Measurements from ENCODE around the gene TSSK2. TPM values are rescaled to one million over a fixed set of nuclear protein-coding genes. Genes with fewer than 3 reads are reported as not detected.

Gene TSSK2
- polyA plus RNA-seq, 1 donor (not counting 4 experiments of a cell fraction or from before 2014, with no cell fraction given): not detected

GRCh38 chr22:19110064-19110458 is 21.0 kb upstream of the TSSK2 start:
- dilution Hi-C loops (cut with MboI; ENCODE audit: extremely low pct_ligation_motif_present, low sequenced_read_pairs): no loop called here
- peak overlapping the region; percentile 44 for H3K27ac ChIP-seq (ENCODE audit: control insufficient read depth, insufficient read depth, low read length)
- TF ChIP-seq EZH2 (IDR thresholded peaks at IDR 0.05; ENCODE audit: low read length) (no peak), CTCF (optimal IDR thresholded peaks at IDR 0.05 in 1 of 3, IDR thresholded peaks at IDR 0.05 in 1 of 3, conservative IDR thresholded peaks at IDR 0.05 in 1 of 3; ENCODE audit: extremely low read depth in 1 of 3, insufficient read depth in 2 of 3, low read length in 3 of 3) (no peak)
- H3K9me1 ChIP-seq (ENCODE audit: control insufficient read depth, extremely low read depth, insufficient read depth, low read length): peaks cover 5% of the 10 kb centered on the region
- FAIRE-seq: no peak
- peak overlapping the region; percentile 17 for H3K4me2 ChIP-seq (ENCODE audit: control insufficient read depth, extremely low read depth, insufficient read depth, low read depth, low read length)
- DNase-seq (ENCODE audit: low read depth, low spot score): no peak
- no peaks in the 10 kb centered on the region for H3K9me3 ChIP-seq (ENCODE audit: control insufficient read depth, low read depth, low read length)
- H4K20me1 ChIP-seq (ENCODE audit: control insufficient read depth, extremely low read depth, insufficient read depth, low read length): peaks cover 42% of the 10 kb centered on the region
- H3K36me3 ChIP-seq (ENCODE audit: control insufficient read depth in 2 of 2, extremely low read depth in 1 of 2, insufficient read depth in 2 of 2, low read length in 2 of 2): peaks cover 8 to 18% of the 10 kb centered on the region in 2 experiments
- H3K4me1 ChIP-seq (ENCODE audit: control insufficient read depth, extremely low read depth, insufficient read depth, low read length): peaks cover 19% of the 10 kb centered on the region
- no peaks in the 10 kb centered on the region for H3K27me3 ChIP-seq (ENCODE audit: control insufficient read depth, extremely low read depth, insufficient read depth, low read length)
- H3K4me3 ChIP-seq (ENCODE audit: control insufficient read depth in 2 of 3, extremely low read depth in 1 of 3, insufficient read depth in 2 of 3, low read depth in 1 of 3, low read length in 3 of 3): no peak overlapping the region
- H3K79me2 ChIP-seq (ENCODE audit: control insufficient read depth, insufficient read depth, low read length): peaks cover 87% of the 10 kb centered on the region
- H3K9ac ChIP-seq (ENCODE audit: control insufficient read depth, extremely low read depth, insufficient read depth, low read length): peak overlapping the region; percentile 15
- no peak overlapping the region for H2AFZ ChIP-seq (ENCODE audit: control insufficient read depth, low read length)

- Histone ChIP-seq H3K79me2 (ENCODE audit: control insufficient read depth, insufficient read depth, low read length) (peaks cover 87% of the 10 kb centered on the region), H2AFZ (ENCODE audit: control insufficient read depth, low read length) (no peak overlapping the region), H3K4me1 (ENCODE audit: control insufficient read depth, extremely low read depth, insufficient read depth, low read length) (peaks cover 19% of the 10 kb centered on the region), H3K27me3 (ENCODE audit: control insufficient read depth, extremely low read depth, insufficient read depth, low read length) (no peaks in the 10 kb centered on the region), H4K20me1 (ENCODE audit: control insufficient read depth, extremely low read depth, insufficient read depth, low read length) (peaks cover 45% of the 10 kb centered on the region), H3K9me3 (ENCODE audit: control insufficient read depth, low read depth, low read length) (no peaks in the 10 kb centered on the region), H3K4me3 (ENCODE audit: control insufficient read depth in 2 of 3, extremely low read depth in 1 of 3, insufficient read depth in 2 of 3, low read depth in 1 of 3, low read length in 3 of 3) (no peak overlapping the region), H3K36me3 (ENCODE audit: control insufficient read depth in 2 of 2, extremely low read depth in 1 of 2, insufficient read depth in 2 of 2, low read length in 2 of 2) (peaks cover 8 to 18% of the 10 kb centered on the region in 2 experiments), H3K9me1 (ENCODE audit: control insufficient read depth, extremely low read depth, insufficient read depth, low read length) (peaks cover 3% of the 10 kb centered on the region), H3K27ac (ENCODE audit: control insufficient read depth, insufficient read depth, low read length) (no peak overlapping the region), H3K9ac (ENCODE audit: control insufficient read depth, extremely low read depth, insufficient read depth, low read length) (no peak overlapping the region), H3K4me2 (ENCODE audit: control insufficient read depth, extremely low read depth, insufficient read depth, low read depth, low read length) (no peak overlapping the region)
- no peak for FAIRE-seq
- dilution Hi-C loops (cut with MboI; ENCODE audit: extremely low pct_ligation_motif_present, low sequenced_read_pairs): no loop called here
- DNase-seq (ENCODE audit: low read depth, low spot score): no peak
- TF ChIP-seq EZH2 (IDR thresholded peaks at IDR 0.05; ENCODE audit: low read length): no peak
- no peak for TF ChIP-seq CTCF (optimal IDR thresholded peaks at IDR 0.05 in 1 of 3, IDR thresholded peaks at IDR 0.05 in 1 of 3, conservative IDR thresholded peaks at IDR 0.05 in 1 of 3; ENCODE audit: extremely low read depth in 1 of 3, insufficient read depth in 2 of 3, low read length in 3 of 3)
Measured at GRCh38 chr22:19110646-19111045, 20.5 kb upstream of the TSSK2 start.

All from keratinocyte (primary cell).